Activated naive CD4-positive, alpha-beta T cell treated with anti-CD3 and anti-CD28 coated beads, Interleukin-2, amount 50 U/mL, for 24 hours (primary cell): ENCODE results near the gene ERLIN1.
"Not testable (repeated sequence)": the region's sequence is repeated elsewhere in the genome, so short reads cannot be mapped to it uniquely, and the experiment has no call there.

Experiments
- H3K27ac Mint-ChIP-seq: one replicate; pipeline ENCODE4 v1.8.0; 2021; ENCODE audit warnings: mild to moderate bottlenecking, mixed read lengths
- H3K27me3 Mint-ChIP-seq: one replicate; pipeline ENCODE4 v1.8.0; 2021; ENCODE audit warnings: mixed read lengths
- H3K36me3 Mint-ChIP-seq: one replicate; pipeline ENCODE4 v1.8.0; 2021; ENCODE audit warnings: mixed read lengths
- H3K4me1 Mint-ChIP-seq: one replicate; pipeline ENCODE4 v1.8.0; 2021; ENCODE audit warnings: mixed read lengths
- H3K4me3 Mint-ChIP-seq: one replicate; pipeline ENCODE4 v1.8.0; 2021; ENCODE audit warnings: mild to moderate bottlenecking, mixed read lengths
- H3K9me3 Mint-ChIP-seq: one replicate; pipeline ENCODE4 v1.8.0; 2021; ENCODE audit warnings: mixed read lengths

ERLIN1 gene

GRCh38 chr10:100128951-100129350 is 56.9 kb downstream of the ERLIN1 start:
- peaks cover 4% of the 10 kb centered on the region for H3K9me3 Mint-ChIP-seq
- no peak overlapping the region for H3K27ac Mint-ChIP-seq

GRCh38 chr10:100125335-100125734 is 60.5 kb downstream of the ERLIN1 start:
- H3K36me3 Mint-ChIP-seq, H3K27me3 Mint-ChIP-seq, H3K27ac Mint-ChIP-seq, H3K9me3 Mint-ChIP-seq, H3K4me3 Mint-ChIP-seq, H3K4me1 Mint-ChIP-seq: not testable (repeated sequence)

More at GRCh38 chr10:100128951-100129350, 56.9 kb downstream of the ERLIN1 start:
- Mint-ChIP-seq H3K27me3 (peaks cover 9% of the 10 kb centered on the region), H3K4me3 (no peak overlapping the region), H3K4me1 (no peaks in the 10 kb centered on the region), H3K36me3 (peaks cover 2% of the 10 kb centered on the region)

- H3K4me3 Mint-ChIP-seq, result no peak overlapping the region
- H3K4me1 Mint-ChIP-seq, result peaks cover 7% of the 10 kb centered on the region
- H3K27ac Mint-ChIP-seq, result no peak overlapping the region
- H3K27me3 Mint-ChIP-seq, result peaks cover 9% of the 10 kb centered on the region
- H3K9me3 Mint-ChIP-seq, result no peaks in the 10 kb centered on the region
- H3K36me3 Mint-ChIP-seq, result no peaks in the 10 kb centered on the region
These were observed 61.7 kb downstream of the ERLIN1 start for GRCh38 chr10:100124097-100124496.

GRCh38 chr10:100122780-100123179 is 63.0 kb downstream of the ERLIN1 start:
- Mint-ChIP-seq H3K36me3 (no peaks in the 10 kb centered on the region), H3K4me3 (no peak overlapping the region), H3K27ac (no peak overlapping the region), H3K9me3 (no peaks in the 10 kb centered on the region), H3K4me1 (peaks cover 7% of the 10 kb centered on the region), H3K27me3 (peaks cover 3% of the 10 kb centered on the region)

GRCh38 chr10:100120550-100120949 is 65.3 kb downstream of the ERLIN1 start:
- no peaks in the 10 kb centered on the region for H3K9me3 Mint-ChIP-seq
- peaks cover 2% of the 10 kb centered on the region for H3K27me3 Mint-ChIP-seq
- no peak overlapping the region for H3K4me3 Mint-ChIP-seq
- H3K36me3 Mint-ChIP-seq, result no peaks in the 10 kb centered on the region
- no peak overlapping the region for H3K27ac Mint-ChIP-seq
- H3K4me1 Mint-ChIP-seq, result peaks cover 7% of the 10 kb centered on the region

GRCh38 chr10:100119726-100120125 is 66.1 kb downstream of the ERLIN1 start:
- Mint-ChIP-seq H3K36me3 (no peaks in the 10 kb centered on the region), H3K4me3 (no peak overlapping the region), H3K9me3 (no peaks in the 10 kb centered on the region), H3K27ac (no peak overlapping the region), H3K27me3 (peaks cover 3% of the 10 kb centered on the region), H3K4me1 (peaks cover 7% of the 10 kb centered on the region)

GRCh38 chr10:100114976-100115770 is 70.7 kb downstream of the ERLIN1 start:
- Mint-ChIP-seq H3K9me3 (no peaks in the 10 kb centered on the region), H3K4me3 (no peak overlapping the region), H3K36me3 (no peaks in the 10 kb centered on the region), H3K27ac (no peak overlapping the region), H3K27me3 (peaks cover 10% of the 10 kb centered on the region), H3K4me1 (no peaks in the 10 kb centered on the region)

GRCh38 chr10:100114460-100114859 is 71.4 kb downstream of the ERLIN1 start:
- Mint-ChIP-seq H3K9me3 (no peaks in the 10 kb centered on the region), H3K27me3 (peaks cover 10% of the 10 kb centered on the region), H3K27ac (no peak overlapping the region), H3K4me3 (no peak overlapping the region), H3K4me1 (no peaks in the 10 kb centered on the region), H3K36me3 (no peaks in the 10 kb centered on the region)

GRCh38 chr10:100109670-100110069 is 76.2 kb downstream of the ERLIN1 start:
- Mint-ChIP-seq H3K9me3 (peaks cover 3% of the 10 kb centered on the region), H3K27ac (no peak overlapping the region), H3K27me3 (peaks cover 9% of the 10 kb centered on the region), H3K4me1 (no peaks in the 10 kb centered on the region), H3K4me3 (no peak overlapping the region), H3K36me3 (no peaks in the 10 kb centered on the region)

GRCh38 chr10:100106865-100107264 is 79.0 kb downstream of the ERLIN1 start:
- no peaks in the 10 kb centered on the region for H3K4me1 Mint-ChIP-seq
- H3K9me3 Mint-ChIP-seq, result peaks cover 14% of the 10 kb centered on the region
- H3K27me3 Mint-ChIP-seq, result peaks cover 16% of the 10 kb centered on the region
- H3K27ac Mint-ChIP-seq, result no peak overlapping the region
- no peak overlapping the region for H3K4me3 Mint-ChIP-seq
- H3K36me3 Mint-ChIP-seq, result peaks cover 1% of the 10 kb centered on the region

- Mint-ChIP-seq H3K4me1 (no peaks in the 10 kb centered on the region), H3K27ac (peak overlapping the region; percentile 36), H3K27me3 (peaks cover 21% of the 10 kb centered on the region), H3K9me3 (peaks cover 14% of the 10 kb centered on the region), H3K4me3 (no peak overlapping the region), H3K36me3 (peaks cover 1% of the 10 kb centered on the region)
These were observed 81.5 kb downstream of the ERLIN1 start for GRCh38 chr10:100104300-100104699.

GRCh38 chr10:100103581-100103980 is 82.2 kb downstream of the ERLIN1 start:
- no peaks in the 10 kb centered on the region for H3K4me1 Mint-ChIP-seq
- H3K27ac Mint-ChIP-seq, result no peak overlapping the region
- no peak overlapping the region for H3K4me3 Mint-ChIP-seq
- peaks cover 21% of the 10 kb centered on the region for H3K27me3 Mint-ChIP-seq
- peaks cover 14% of the 10 kb centered on the region for H3K9me3 Mint-ChIP-seq
- peaks cover 1% of the 10 kb centered on the region for H3K36me3 Mint-ChIP-seq

- Mint-ChIP-seq H3K9me3 (peaks cover 14% of the 10 kb centered on the region), H3K36me3 (peaks cover 1% of the 10 kb centered on the region), H3K4me1 (no peaks in the 10 kb centered on the region), H3K27ac (no peak overlapping the region), H3K4me3 (no peak overlapping the region), H3K27me3 (peaks cover 26% of the 10 kb centered on the region)
These were observed 84.4 kb downstream of the ERLIN1 start for GRCh38 chr10:100101192-100102076.

- H3K36me3 Mint-ChIP-seq, result peaks cover 1% of the 10 kb centered on the region
- H3K27ac Mint-ChIP-seq, result no peak overlapping the region
- H3K4me1 Mint-ChIP-seq, result no peaks in the 10 kb centered on the region
- H3K4me3 Mint-ChIP-seq, result no peak overlapping the region
- peaks cover 14% of the 10 kb centered on the region for H3K9me3 Mint-ChIP-seq
- peaks cover 26% of the 10 kb centered on the region for H3K27me3 Mint-ChIP-seq
These were observed 85.1 kb downstream of the ERLIN1 start for GRCh38 chr10:100100651-100101184.
